ENCODE results near the gene KIF25. TPM values are rescaled to one million over a fixed set of nuclear protein-coding genes. Genes with fewer than 3 reads are reported as not detected.

Gene KIF25
- total RNA-seq, 4 donors from 2014 or later, result 0.16 TPM; not detected in 3

DNA sequence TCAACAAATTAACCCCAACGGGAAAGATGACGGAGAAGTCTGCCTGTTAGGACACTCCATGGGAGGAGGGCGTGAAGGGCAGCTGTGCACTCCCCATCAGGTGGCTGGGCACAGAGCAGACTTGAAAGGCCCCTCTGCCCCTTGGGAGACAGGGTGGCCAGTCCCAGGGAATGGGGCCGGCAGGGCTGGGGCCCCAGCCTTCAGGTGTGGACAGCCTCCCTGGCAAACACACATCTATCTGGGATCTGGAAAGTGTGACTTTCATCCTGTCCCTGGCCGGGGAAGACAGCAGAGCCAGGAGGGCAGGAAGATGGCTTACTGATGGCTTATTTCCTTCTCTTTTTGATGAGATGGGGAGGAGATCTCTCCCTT, 86.0 kb downstream of the KIF25 start:
- no peak for TF ChIP-seq POLR2A (IDR thresholded peaks at IDR 0.05)
- no peak for TF ChIP-seq POLR2AphosphoS5 (IDR thresholded peaks at IDR 0.05)
- no peak for TF ChIP-seq EP300 (IDR thresholded peaks at IDR 0.05)
- no peak for TF ChIP-seq CTCF (IDR thresholded peaks at IDR 0.05)
- Histone ChIP-seq H3K27ac (no peak overlapping the region), H3K4me3 (no peak overlapping the region), H3K36me3 (no peaks in the 10 kb centered on the region), H3K9me3 (no peaks in the 10 kb centered on the region), H3K4me1 (peaks cover 0 to 22% (median 7%) of the 10 kb centered on the region in 3 donors), H3K27me3 (peaks cover 4% of the 10 kb centered on the region)
- 46% methylated on average over 3 of the region's 5 CpGs; no CpG with 5 or more reads in 1 of the 2 donors for WGBS, 2 donors (ENCODE audit: low coverage in 1 of 2)
- no peak for ATAC-seq

- Histone ChIP-seq H3K4me1 (peaks cover 0 to 19% (median 11%) of the 10 kb centered on the region in 3 donors), H3K27me3 (peaks cover 2% of the 10 kb centered on the region), H3K4me3 (no peak overlapping the region), H3K36me3 (no peaks in the 10 kb centered on the region), H3K27ac (no peak overlapping the region), H3K9me3 (no peaks in the 10 kb centered on the region)
- WGBS, 2 donors (ENCODE audit: low coverage in 1 of 2), result 100% methylated on average over 1 of the region's 19 CpGs; no CpG with 5 or more reads in 1 of the 2 donors
- TF ChIP-seq POLR2A (IDR thresholded peaks at IDR 0.05), result no peak
- no peak for TF ChIP-seq CTCF (IDR thresholded peaks at IDR 0.05)
- no peak for TF ChIP-seq EP300 (IDR thresholded peaks at IDR 0.05)
- TF ChIP-seq POLR2AphosphoS5 (IDR thresholded peaks at IDR 0.05), result no peak
- no peak for ATAC-seq
Observed at GRCh38 chr6:168084465-168085160, 87.1 kb downstream of the KIF25 start.

DNA sequence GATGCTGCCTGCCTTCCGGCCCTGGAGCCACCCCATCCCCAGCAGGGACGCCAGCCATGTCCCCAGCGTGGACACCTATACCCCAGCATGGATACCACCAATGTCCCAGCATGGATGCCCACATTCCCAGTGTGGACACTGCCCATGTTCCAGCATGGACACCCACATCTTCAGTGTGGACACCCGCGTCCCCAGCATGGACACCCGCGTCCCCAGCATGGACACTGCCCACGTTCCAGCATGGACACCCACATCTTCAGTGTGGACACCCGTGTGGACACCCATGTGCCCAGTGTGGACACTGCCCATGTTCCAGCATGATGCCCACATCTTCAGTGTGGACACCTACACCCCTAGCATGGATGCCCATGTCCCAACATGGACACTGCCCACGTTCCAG, 88.6 kb downstream of the KIF25 start:
- Histone ChIP-seq H3K9me3 (no peaks in the 10 kb centered on the region), H3K27me3 (no peaks in the 10 kb centered on the region), H3K4me1 (peaks cover 0 to 19% (median 11%) of the 10 kb centered on the region in 3 donors), H3K27ac (no peak overlapping the region), H3K36me3 (no peaks in the 10 kb centered on the region), H3K4me3 (no peak overlapping the region)
- 69 to 87% methylated on average over 3 to 5 of the region's 10 CpGs for WGBS, 2 donors (ENCODE audit: low coverage in 1 of 2)
- TF ChIP-seq POLR2A (IDR thresholded peaks at IDR 0.05) (no peak), POLR2AphosphoS5 (IDR thresholded peaks at IDR 0.05) (no peak), CTCF (IDR thresholded peaks at IDR 0.05) (no peak), EP300 (IDR thresholded peaks at IDR 0.05) (no peak)
- no peak for ATAC-seq

DNA sequence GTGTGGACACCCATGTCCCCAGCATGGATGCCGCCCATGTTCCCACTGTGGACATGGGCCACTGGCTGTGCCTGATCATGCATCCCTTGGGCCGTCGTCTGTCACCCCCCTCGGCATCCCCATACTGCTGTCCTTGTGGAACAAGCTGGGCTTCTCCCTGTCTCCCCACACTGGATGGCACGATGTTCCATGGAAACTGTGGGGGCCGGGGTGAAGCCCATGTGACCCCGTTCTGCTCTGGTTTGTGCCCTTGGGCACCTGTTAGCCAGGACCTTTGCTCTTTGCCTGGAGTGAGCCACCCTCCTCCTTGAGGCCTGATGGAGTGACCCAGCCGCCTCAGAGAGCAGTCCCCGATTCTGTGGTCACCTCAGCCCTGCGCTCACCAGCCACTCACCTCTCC, 89.1 kb downstream of the KIF25 start:
- Histone ChIP-seq H3K27me3 (no peaks in the 10 kb centered on the region), H3K27ac (no peak overlapping the region), H3K36me3 (no peaks in the 10 kb centered on the region), H3K9me3 (no peaks in the 10 kb centered on the region), H3K4me1 (peaks cover 0 to 19% (median 11%) of the 10 kb centered on the region in 3 donors), H3K4me3 (no peak overlapping the region)
- 92 to 100% methylated on average over 2 to 7 of the region's 10 CpGs for WGBS, 2 donors (ENCODE audit: low coverage in 1 of 2)
- ATAC-seq, result no peak
- TF ChIP-seq POLR2A (IDR thresholded peaks at IDR 0.05) (no peak), POLR2AphosphoS5 (IDR thresholded peaks at IDR 0.05) (no peak), CTCF (IDR thresholded peaks at IDR 0.05) (no peak), EP300 (IDR thresholded peaks at IDR 0.05) (no peak)
